ENCODE measurements around the gene SH3GLB2. TPM values are rescaled to one million over a fixed set of nuclear protein-coding genes. Genes with fewer than 3 reads are reported as not detected.
A peak's percentile ranks its signal among the peaks of the same experiment; 100 is the strongest.
"Not testable (repeated sequence)": the region's sequence is repeated elsewhere in the genome, so short reads cannot be mapped to it uniquely, and the experiment has no call there.

SH3GLB2 gene
- total RNA-seq, 1 experiment from 2014 or later = 66.5 TPM

GRCh38 chr9:129036923-129037766 lies 9.0 kb upstream of the SH3GLB2 start:
- CTCF ChIA-PET = interaction anchor here (0.6 to 1.0 kb wide), 3 partner anchors 9 to 105 kb away, joined by 3 to 4 read pairs (median 3); partner anchors contain the start of gene SH3GLB2
- H3K27me3 Mint-ChIP-seq (ENCODE audit: unreplicated experiment) = no peaks in the 10 kb centered on the region
- H3K9me3 Mint-ChIP-seq (ENCODE audit: low read depth, unreplicated experiment) = no peaks in the 10 kb centered on the region
- peaks cover 15% of the 10 kb centered on the region for H3K4me1 Mint-ChIP-seq (ENCODE audit: low read depth, unreplicated experiment)
- peaks cover 16% of the 10 kb centered on the region for H3K36me3 Mint-ChIP-seq (ENCODE audit: insufficient read depth, unreplicated experiment)
- intact Hi-C loops (cut with micrococcal nuclease; ENCODE audit: unreplicated experiment) = no loop called here
- H3K4me3 Mint-ChIP-seq (ENCODE audit: low read depth, unreplicated experiment) = peak overlapping the region; percentile 92
- DNase-seq = no peak
- no peak for TF ChIP-seq CTCF (IDR thresholded peaks at IDR 0.05; ENCODE audit: unreplicated experiment)
- no TSS peak for BruUV-seq (replicated peaks)
- H3K27ac Mint-ChIP-seq (ENCODE audit: unreplicated experiment) = peak overlapping the region; percentile 91

DNA sequence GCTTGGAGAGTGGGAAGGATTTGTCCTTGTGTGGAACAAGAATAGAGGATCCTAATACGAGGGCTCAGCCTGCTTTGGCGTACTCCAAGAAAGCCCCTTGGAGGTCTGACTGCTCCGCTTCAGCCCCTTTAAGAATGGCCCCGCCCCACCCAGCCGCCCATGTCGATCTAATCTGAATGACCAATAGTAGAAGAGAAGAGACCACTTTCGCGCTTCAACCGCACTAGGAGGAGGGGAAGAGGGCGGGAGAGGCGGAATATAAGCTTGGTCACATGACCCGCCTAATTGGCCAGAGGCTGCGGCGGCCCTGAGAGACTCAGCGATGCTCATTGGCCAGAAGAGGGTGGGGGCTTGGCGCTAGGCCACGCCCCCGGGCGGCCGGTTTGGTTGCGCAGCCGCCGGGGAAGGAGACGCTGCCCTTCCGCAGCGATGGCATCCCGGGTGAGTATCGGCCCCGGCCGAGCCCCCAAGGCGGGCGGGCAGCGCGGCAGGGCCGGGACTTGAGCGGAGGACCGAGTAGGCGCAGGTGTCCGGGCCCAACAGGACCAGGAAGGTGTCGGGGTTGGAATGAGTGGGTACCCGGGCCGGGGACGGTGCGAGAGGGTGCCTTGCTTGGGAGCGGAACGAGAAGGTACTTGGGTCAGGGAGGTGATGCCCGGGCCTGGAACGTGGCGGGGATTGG lies 8.3 kb upstream of the SH3GLB2 start, which contains the start of gene MIGA2:
Gene MIGA2 (plus strand): TSS at position 386 of the 682 bp plus-strand sequence. CDS start 3,969 bp downstream, outside the sequence.
- Mint-ChIP-seq H3K9me3 (ENCODE audit: low read depth, unreplicated experiment) (no peaks in the 10 kb centered on the region), H3K27ac (ENCODE audit: unreplicated experiment) (peak within 1 kb of the TSS; percentile 91), H3K27me3 (ENCODE audit: unreplicated experiment) (no peaks in the 10 kb centered on the region), H3K4me3 (ENCODE audit: low read depth, unreplicated experiment) (peak within 1 kb of the TSS; percentile 92), H3K36me3 (ENCODE audit: insufficient read depth, unreplicated experiment) (peaks cover 16% of the 10 kb centered on the region), H3K4me1 (ENCODE audit: low read depth, unreplicated experiment) (peaks cover 15% of the 10 kb centered on the region)
- BruUV-seq (replicated peaks) = no TSS peak
- intact Hi-C loops (cut with micrococcal nuclease; ENCODE audit: unreplicated experiment) = no loop called here
- CTCF ChIA-PET = interaction anchor here (0.6 to 1.0 kb wide), 5 partner anchors 8 to 625 kb away, joined by 3 to 9 read pairs (median 3); partner anchors contain the start of gene SH3GLB2
- DNase-seq = peak; percentile 90
- TF ChIP-seq CTCF (IDR thresholded peaks at IDR 0.05; ENCODE audit: unreplicated experiment) = no peak

DNA sequence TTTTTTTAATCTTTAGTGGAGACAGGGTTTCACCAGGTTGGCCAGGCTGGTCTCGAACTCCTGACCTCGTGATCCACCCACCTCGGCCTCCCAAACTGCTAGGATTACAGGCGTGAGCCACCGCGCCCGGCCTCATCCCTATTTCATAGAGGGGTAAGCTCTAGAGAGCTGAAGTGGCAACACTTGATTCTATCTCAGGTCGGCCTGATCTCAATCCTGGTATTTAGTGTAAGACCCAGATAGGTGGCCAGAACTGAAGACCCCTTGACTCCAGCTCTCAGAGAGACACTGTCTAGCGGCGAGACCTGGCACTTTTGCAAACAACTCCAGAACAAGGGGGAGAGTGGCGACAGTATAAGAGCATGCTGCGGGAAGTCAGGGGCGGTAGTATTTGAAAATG lies 7.7 kb upstream of the SH3GLB2 start:
- H3K36me3 Mint-ChIP-seq (ENCODE audit: insufficient read depth, unreplicated experiment) = peaks cover 16% of the 10 kb centered on the region
- H3K9me3 Mint-ChIP-seq (ENCODE audit: low read depth, unreplicated experiment); H3K27me3 Mint-ChIP-seq (ENCODE audit: unreplicated experiment); DNase-seq; intact Hi-C loops (cut with micrococcal nuclease; ENCODE audit: unreplicated experiment); BruUV-seq (replicated peaks): not testable (repeated sequence)
- H3K4me1 Mint-ChIP-seq (ENCODE audit: low read depth, unreplicated experiment) = peaks cover 15% of the 10 kb centered on the region
- peak overlapping the region; percentile 92 for H3K4me3 Mint-ChIP-seq (ENCODE audit: low read depth, unreplicated experiment)
- peak overlapping the region; percentile 91 for H3K27ac Mint-ChIP-seq (ENCODE audit: unreplicated experiment)
- CTCF ChIA-PET = interaction anchor here (0.6 to 1.0 kb wide), 4 partner anchors 8 to 625 kb away, joined by 3 to 9 read pairs (median 4); partner anchors contain the start of gene SH3GLB2

DNA sequence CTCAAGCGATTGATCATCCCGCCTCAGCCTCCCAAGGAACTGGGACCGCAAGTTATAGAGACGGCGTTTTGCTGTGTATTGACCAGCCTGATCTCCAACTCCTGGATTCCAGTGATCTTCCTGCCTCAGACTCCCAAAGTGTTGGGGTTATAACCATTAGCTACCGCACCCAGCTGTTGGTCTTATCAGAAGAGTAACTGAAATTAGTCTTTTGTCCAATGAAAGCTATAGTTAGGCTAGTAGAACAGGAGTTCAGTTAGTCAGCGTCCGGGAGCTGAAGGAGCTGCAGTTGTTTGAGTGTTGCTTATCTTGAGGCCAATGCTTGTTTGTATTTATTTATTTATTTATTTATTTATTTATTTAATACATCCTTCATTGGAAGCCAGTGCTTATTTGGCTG lies 5.1 kb upstream of the SH3GLB2 start:
- H3K27me3 Mint-ChIP-seq (ENCODE audit: unreplicated experiment) = no peaks in the 10 kb centered on the region
- H3K36me3 Mint-ChIP-seq (ENCODE audit: insufficient read depth, unreplicated experiment) = peaks cover 16% of the 10 kb centered on the region
- DNase-seq = no peak
- BruUV-seq (replicated peaks) = no TSS peak
- no peaks in the 10 kb centered on the region for H3K9me3 Mint-ChIP-seq (ENCODE audit: low read depth, unreplicated experiment)
- no peak overlapping the region for H3K4me3 Mint-ChIP-seq (ENCODE audit: low read depth, unreplicated experiment)
- intact Hi-C loops (cut with micrococcal nuclease; ENCODE audit: unreplicated experiment) = no loop called here
- CTCF ChIA-PET = no interaction called here
- H3K27ac Mint-ChIP-seq (ENCODE audit: unreplicated experiment) = no peak overlapping the region
- TF ChIP-seq CTCF (IDR thresholded peaks at IDR 0.05; ENCODE audit: unreplicated experiment) = no peak
- peaks cover 15% of the 10 kb centered on the region for H3K4me1 Mint-ChIP-seq (ENCODE audit: low read depth, unreplicated experiment)

Measured in Calu3 (cell line).